ENCODE results near the gene GCNT2.
"Not testable (repeated sequence)": the region's sequence is repeated elsewhere in the genome, so short reads cannot be mapped to it uniquely, and the experiment has no call there.

GCNT2 gene

GRCh38 chr6:10660431-10661191, 139.5 kb downstream of the GCNT2 start:
- DNase-seq (ENCODE audit: low read depth): not testable (repeated sequence)

DNA sequence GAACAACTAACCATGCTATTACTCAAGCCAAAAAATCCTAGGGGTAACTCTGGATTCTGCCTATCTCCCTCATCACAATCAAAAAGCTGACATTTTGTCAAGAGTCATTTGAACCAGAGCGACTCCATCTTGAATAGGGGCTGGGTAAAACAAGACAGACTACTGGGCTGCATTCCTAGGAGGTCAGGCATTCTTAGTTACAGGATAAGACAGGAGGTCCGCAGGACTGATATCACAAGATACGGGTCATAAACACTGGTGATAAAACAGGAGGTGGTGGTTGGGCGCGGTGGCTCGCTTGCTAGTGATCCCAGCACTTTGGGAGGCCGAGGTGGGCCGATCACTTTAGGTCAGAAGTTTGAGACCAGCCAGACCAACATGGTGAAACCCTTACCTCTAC, 141.1 kb downstream of the GCNT2 start:
- no peak for DNase-seq (ENCODE audit: low read depth)

GRCh38 chr6:10662742-10663141, 141.6 kb downstream of the GCNT2 start:
- DNase-seq (ENCODE audit: low read depth): no peak

DNA sequence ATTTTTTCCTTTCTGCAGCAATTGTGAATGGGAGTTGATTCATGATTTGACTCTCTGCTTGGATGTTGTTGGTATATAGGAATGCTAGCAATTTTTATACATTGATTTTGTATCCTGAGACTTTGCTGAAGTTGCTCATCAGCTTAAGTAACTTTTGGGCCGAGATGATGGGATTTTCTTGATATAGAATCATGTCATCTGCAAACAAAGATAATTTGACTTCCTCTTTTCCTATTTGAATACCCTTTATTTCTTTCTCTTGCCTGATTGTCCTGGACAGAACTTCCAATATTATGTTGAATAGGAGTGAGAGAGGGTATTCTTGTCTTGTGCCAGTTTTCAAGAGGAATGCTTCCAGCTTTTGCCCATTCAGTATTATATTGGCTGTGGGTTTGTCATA, 144.4 kb downstream of the GCNT2 start:
- not testable (repeated sequence) for DNase-seq (ENCODE audit: low read depth)

DNA sequence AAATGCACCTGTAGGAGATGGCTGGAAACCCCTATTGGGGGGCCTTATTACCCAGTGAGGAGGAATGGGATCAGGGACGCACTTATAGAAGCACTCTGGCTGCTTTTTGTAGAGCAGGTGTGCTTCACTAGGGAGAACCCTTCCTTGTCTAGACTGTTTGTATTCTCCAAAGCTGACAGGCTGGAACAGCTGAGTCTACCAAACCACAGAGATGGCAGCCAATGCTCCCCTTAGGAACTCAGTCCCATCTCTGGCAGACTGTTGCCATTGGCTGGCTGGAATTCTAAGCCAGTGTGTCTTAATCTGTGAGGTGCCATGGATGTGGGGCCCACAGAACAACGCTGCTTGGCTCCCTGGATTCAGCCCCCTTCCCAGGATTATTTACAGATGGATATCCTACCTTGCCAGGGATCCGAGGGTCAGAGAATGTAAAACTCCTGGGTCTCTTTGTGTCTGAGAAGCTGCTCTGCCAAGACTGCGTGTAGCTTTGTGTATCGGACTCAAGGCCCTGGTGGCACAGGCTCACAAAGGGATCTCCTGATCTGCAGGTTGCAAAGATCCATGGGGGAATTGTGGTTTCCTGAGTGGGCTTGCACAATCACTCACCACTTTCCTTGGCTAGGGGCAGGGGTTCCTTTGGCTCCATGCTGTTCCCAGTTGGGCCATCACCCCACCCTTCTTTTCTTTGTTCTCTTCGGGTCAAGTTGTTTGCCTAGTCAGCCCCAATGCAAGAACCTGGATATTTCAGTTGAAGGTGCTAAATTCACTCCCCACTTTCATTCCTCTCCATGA, 147.2 kb downstream of the GCNT2 start:
- DNase-seq (ENCODE audit: low read depth): no peak

GRCh38 chr6:10676403-10676802, 155.3 kb downstream of the GCNT2 start:
- DNase-seq (ENCODE audit: low read depth): no peak

DNA sequence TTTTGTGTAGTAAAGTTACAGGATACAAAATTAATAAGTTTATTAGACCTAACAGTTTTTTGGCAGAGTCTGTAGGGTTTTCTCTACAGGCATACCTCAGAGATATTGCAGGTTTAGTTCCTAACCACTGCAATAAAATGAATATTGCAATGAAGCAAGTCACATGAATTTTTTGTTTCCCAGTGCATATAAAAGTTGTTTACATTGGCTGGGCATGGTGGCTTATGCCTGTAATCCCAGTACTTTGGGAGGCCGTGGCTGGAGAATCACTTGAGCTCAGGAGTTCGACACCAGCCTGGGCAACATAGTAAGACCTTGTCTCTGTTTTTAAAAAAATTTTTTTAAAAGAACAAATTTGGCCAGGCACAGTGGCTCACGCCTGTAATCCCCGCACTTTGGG, 157.3 kb downstream of the GCNT2 start:
- DNase-seq (ENCODE audit: low read depth): no peak
